Memory B cell (primary cell): ENCODE measurements around the gene ZBTB49.
"Not testable (repeated sequence)": the region's sequence is repeated elsewhere in the genome, so short reads cannot be mapped to it uniquely, and the experiment has no call there.

Experiments
- ATAC-seq: fragments of 150-1000 bp; cut with Tn5 transposase; 2 replicates; pipeline ENCODE4 v1.10.0; 2021; ENCODE audit warnings: low read depth, mild to moderate bottlenecking, moderate library complexity
- DNase-seq, 2 donors: peaks; one replicate each; pipeline ENCODE4 v3.0.0; 2022; ENCODE audit warnings: low spot score in 2 of 2
- H3K27ac Mint-ChIP-seq: one replicate; pipeline ENCODE4 v1.8.0; 2022; ENCODE audit warnings: mild to moderate bottlenecking, moderate library complexity, mixed read lengths
- H3K27me3 Mint-ChIP-seq: one replicate; pipeline ENCODE4 v1.8.0; 2022; ENCODE audit warnings: mixed read lengths
- H3K36me3 Mint-ChIP-seq: one replicate; pipeline ENCODE4 v1.8.0; 2022; ENCODE audit warnings: mild to moderate bottlenecking, mixed read lengths
- H3K4me1 Mint-ChIP-seq: one replicate; pipeline ENCODE4 v1.8.0; 2022; ENCODE audit warnings: mixed read lengths
- H3K4me3 Mint-ChIP-seq: one replicate; pipeline ENCODE4 v1.8.0; 2022; ENCODE audit warnings: mild to moderate bottlenecking, moderate library complexity, mixed read lengths
- H3K9me3 Mint-ChIP-seq: one replicate; pipeline ENCODE4 v1.8.0; 2022; ENCODE audit warnings: mixed read lengths

The ZBTB49 gene

DNA sequence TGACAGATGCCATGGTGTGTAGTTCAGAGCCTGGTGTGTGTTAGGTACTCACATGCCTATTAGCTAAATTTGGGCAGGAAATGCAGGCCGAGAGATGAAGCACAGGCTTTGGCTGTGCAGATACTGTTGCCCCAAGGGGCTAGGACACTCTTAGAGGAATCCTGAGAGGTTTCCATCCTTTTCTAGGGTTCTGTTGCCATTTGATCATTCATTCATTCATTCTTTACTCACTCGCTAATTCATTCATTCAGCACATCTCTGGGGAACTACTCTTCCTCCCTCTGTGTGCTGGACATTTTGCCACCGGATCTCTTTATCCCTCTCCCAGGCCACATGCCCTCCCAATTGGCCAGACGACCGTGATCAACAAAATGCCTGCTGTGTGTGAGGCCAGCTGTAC is 53.0 kb downstream of the ZBTB49 start:
- Mint-ChIP-seq H3K4me3 (no peak overlapping the region), H3K27me3 (peaks cover 5% of the 10 kb centered on the region), H3K9me3 (no peaks in the 10 kb centered on the region), H3K36me3 (no peaks in the 10 kb centered on the region), H3K4me1 (peaks cover 26% of the 10 kb centered on the region), H3K27ac (no peak overlapping the region)
- no peak for DNase-seq
- ATAC-seq, result no peak

DNA sequence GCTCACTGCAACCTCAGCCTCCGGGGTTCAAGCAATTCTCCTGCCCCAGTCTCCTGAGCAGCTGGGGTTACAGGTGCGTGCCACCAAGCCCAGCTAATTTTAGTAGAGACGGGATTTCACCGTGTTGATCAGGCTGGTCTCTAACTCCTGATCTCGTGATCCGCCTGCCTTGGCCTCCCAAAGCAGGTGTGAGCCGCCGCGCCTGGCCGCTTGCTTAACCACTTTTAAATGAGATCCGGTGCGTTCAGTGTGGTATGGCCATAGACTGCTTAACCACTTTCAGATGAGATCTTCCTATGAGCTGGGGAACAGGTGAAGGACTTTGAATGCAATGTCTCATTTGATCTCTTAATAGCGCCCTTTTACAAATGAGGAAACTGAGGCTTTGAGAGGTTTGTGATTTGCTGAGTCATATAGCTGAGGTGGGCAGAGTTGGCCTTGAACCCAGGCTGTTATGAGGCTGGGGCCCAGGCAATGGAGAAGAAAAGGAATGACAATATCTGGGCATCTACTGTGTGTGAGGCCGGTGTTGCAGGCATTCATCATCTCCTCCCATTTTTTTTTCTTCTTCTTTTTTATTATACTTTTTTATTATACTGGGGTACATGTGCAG is 55.0 kb downstream of the ZBTB49 start:
- H3K27me3 Mint-ChIP-seq, result peaks cover 9% of the 10 kb centered on the region
- no peaks in the 10 kb centered on the region for H3K36me3 Mint-ChIP-seq
- peak overlapping the region; percentile 66 for H3K27ac Mint-ChIP-seq
- ATAC-seq (peak; percentile 94), DNase-seq (peak; percentile 42 to 62)
- H3K9me3 Mint-ChIP-seq, result no peaks in the 10 kb centered on the region
- peaks cover 32% of the 10 kb centered on the region for H3K4me1 Mint-ChIP-seq
- peak overlapping the region; percentile 55 for H3K4me3 Mint-ChIP-seq

DNA sequence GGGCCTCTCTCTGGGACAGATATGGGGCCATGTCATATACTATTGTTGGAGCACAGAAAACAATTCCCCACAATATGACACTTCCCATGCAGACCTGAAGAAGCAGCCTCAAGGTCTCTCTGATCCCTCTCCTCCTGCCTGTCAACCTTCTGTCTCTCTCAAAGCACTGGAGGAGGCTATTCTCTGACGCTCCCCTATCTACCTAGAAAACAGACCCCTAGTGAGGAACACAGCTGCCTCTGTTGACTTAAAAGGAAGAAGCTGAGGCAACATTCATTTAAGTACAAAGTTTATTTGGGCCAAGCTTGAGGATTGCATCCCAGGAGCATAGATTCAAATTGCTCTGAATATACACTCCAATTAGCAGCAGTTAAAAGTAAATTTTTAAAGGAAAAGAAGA is 57.5 kb downstream of the ZBTB49 start:
- ATAC-seq (no peak), DNase-seq (no peak)
- no peak overlapping the region for H3K4me3 Mint-ChIP-seq
- H3K27me3 Mint-ChIP-seq, result peaks cover 9% of the 10 kb centered on the region
- peaks cover 30% of the 10 kb centered on the region for H3K4me1 Mint-ChIP-seq
- no peaks in the 10 kb centered on the region for H3K36me3 Mint-ChIP-seq
- no peak overlapping the region for H3K27ac Mint-ChIP-seq
- no peaks in the 10 kb centered on the region for H3K9me3 Mint-ChIP-seq

DNA sequence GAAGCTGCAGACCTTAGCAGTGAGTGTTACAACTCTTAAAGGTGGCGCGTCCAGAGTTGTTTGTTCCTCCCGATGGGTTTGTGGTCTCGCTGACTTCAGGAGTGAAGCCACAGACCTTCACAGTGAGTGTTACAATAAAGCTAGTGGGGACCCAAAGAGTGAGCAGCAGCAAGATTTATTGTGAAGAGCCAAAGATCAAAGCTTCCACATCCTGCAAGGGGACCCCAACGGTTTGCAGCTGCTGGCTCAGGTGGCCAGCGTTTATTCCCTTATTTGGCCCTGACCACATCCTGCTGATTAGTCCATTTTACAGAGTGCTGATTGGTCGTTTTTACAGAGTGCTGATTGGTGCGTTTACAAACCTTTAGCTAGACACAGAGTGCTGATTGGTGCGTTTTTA is 58.5 kb downstream of the ZBTB49 start:
- H3K36me3 Mint-ChIP-seq, H3K4me3 Mint-ChIP-seq, ATAC-seq, DNase-seq, H3K9me3 Mint-ChIP-seq, H3K27ac Mint-ChIP-seq: not testable (repeated sequence)
- Mint-ChIP-seq H3K4me1 (peaks cover 26% of the 10 kb centered on the region), H3K27me3 (peaks cover 11% of the 10 kb centered on the region)

DNA sequence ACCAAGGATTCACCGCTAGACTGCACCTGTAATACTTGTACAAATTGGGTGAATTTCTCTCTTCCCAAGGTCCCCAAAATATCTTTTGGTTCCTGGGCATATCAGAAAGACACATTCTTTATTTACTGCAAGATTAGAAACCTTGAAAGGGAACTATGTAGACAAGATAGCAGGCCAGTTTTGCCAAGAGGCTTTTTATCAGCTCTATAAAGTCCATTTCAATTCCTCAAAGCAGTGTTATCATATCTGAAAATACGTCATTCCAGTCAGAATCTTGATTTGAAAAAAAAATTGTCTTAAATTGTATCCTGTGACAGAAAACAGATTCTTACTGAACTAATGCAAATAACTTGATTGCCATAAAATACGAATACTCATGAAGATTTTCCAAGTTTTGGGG is 59.8 kb downstream of the ZBTB49 start:
- Mint-ChIP-seq H3K4me1 (peaks cover 18% of the 10 kb centered on the region), H3K4me3 (no peak overlapping the region), H3K9me3 (no peaks in the 10 kb centered on the region), H3K27ac (no peak overlapping the region), H3K27me3 (peaks cover 13% of the 10 kb centered on the region), H3K36me3 (no peaks in the 10 kb centered on the region)
- DNase-seq, result no peak
- ATAC-seq, result no peak

DNA sequence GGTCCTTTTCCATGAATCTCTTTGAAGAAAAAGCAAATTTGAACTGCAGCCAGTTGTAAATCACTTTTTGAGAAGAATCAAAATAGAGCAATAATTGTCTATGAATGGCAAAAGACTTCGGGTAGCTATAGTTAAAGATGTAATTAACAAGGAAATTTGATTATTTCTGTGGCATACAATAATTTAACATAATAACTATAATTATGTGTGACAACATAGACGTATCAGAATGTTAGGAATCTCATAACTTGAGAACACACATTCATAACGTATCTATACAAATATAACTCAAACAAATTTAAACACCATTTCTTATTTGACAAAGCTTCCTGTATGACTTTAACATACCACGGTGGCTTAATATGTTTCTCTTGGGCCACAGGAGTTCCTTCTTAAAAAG is 60.9 kb downstream of the ZBTB49 start:
- Mint-ChIP-seq H3K27me3 (peaks cover 14% of the 10 kb centered on the region), H3K9me3 (no peaks in the 10 kb centered on the region), H3K27ac (no peak overlapping the region), H3K4me1 (peaks cover 8% of the 10 kb centered on the region), H3K4me3 (no peak overlapping the region), H3K36me3 (no peaks in the 10 kb centered on the region)
- DNase-seq (no peak), ATAC-seq (no peak)

DNA sequence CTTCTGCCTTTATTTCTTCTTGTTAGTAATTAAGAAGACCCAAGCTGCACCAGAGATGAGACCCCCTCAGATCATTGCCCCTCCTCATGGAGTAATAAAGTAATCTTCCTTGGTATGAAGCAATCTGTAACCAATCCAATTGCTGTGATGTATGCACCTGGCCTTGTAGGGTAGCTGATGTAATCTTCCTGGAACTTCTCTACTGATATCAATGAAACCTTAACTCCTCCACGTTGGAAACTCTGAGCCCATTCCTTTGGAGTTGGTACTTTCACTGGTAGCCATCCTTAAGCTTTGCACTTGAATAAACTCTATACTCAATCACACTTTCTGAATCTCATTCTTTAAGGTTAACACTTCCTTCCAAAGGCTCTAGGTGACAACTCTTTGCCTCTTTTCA is 65.3 kb downstream of the ZBTB49 start:
- H3K27ac Mint-ChIP-seq, result no peak overlapping the region
- H3K36me3 Mint-ChIP-seq, result no peaks in the 10 kb centered on the region
- H3K9me3 Mint-ChIP-seq, result no peaks in the 10 kb centered on the region
- DNase-seq, result no peak
- H3K4me1 Mint-ChIP-seq, result no peaks in the 10 kb centered on the region
- H3K27me3 Mint-ChIP-seq, result peaks cover 22% of the 10 kb centered on the region
- H3K4me3 Mint-ChIP-seq, result no peak overlapping the region
- no peak for ATAC-seq

DNA sequence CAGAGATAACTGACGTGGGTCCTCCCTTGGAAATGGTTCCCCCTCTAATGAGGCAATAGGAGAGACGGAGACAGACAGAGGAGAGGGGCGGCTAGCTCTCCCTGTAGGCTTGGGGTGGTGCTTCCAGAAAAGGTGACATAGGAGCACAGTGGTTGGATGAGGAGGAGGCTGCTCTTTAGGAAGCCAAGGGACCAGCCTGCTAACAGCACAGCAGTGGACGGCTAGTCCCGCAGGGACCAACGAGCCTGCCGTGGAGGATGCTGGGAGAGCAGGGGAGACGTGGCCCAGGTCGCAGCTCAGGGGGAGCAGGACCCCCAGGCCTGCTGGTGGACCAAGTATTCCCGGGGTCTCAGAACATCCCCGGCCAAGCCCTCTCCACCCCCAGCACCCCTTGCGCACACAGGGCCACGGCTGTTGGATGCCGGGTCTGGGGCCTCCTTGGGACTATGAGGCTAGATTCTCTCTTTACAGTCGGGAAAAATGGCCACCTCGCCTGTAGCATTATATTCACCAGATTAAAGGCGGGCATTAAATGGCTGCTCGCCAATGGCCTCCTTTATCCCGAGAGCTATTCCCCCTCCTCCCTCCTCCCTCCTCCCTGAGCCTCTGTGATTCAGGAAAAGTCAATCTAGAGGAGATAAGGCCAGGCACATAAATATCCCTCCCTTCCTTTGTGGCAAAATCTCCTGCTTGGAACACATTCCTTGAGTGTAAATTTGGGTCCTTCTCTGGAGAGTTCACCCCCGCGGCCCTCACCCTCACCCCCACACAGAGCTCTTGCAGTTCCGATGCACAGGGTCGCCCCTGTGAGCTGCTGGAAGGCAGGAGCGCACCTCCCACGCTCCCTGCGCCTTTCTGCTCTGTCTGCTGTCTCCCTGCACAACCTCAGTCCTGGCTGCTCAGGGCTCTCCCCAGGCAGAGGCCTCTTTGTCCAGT is 66.3 kb downstream of the ZBTB49 start:
- DNase-seq, result no peak
- Mint-ChIP-seq H3K4me1 (no peaks in the 10 kb centered on the region), H3K4me3 (no peak overlapping the region), H3K36me3 (no peaks in the 10 kb centered on the region), H3K27ac (no peak overlapping the region), H3K9me3 (no peaks in the 10 kb centered on the region), H3K27me3 (peaks cover 27% of the 10 kb centered on the region)
- ATAC-seq, result no peak

DNA sequence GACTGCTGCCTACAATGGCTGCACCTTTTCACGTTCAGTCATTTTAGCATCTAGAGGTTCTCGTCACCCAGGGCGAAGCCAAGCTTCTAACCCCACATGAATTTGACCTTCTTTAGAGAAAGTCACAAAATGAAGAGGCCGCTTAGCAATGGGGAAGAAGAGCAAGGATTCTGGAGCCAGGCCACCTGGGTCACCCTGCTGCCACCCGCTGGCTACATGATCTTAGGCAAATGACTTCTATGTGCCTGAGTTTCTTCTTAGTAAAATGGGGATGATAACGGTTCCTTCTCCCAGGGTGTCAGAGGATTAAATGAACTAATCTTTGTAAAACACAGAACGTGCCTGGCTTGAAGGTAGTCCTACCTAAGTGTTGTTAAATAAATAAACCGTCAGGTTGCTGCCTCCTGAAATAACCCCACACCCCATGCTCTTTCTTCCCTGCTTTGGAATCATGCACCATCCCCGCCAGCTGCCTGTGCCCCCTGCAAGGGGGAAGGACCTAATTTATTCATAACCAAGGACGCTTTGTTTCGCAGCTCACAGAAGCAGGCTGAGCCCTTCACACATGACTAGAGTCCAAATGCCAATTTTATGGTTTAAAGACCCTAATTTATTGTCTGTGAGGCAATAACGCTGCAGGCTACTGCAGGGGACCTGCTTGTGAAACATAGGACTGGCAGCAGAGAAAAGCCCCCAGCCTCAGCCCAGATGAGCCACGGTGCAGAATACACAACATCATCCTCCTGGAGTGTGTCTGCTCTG is 68.2 kb downstream of the ZBTB49 start:
- H3K27me3 Mint-ChIP-seq, result peaks cover 34% of the 10 kb centered on the region
- H3K4me1 Mint-ChIP-seq, result no peaks in the 10 kb centered on the region
- DNase-seq, result no peak
- no peak overlapping the region for H3K4me3 Mint-ChIP-seq
- peaks cover 1% of the 10 kb centered on the region for H3K36me3 Mint-ChIP-seq
- no peak for ATAC-seq
- H3K27ac Mint-ChIP-seq, result no peak overlapping the region
- H3K9me3 Mint-ChIP-seq, result no peaks in the 10 kb centered on the region

DNA sequence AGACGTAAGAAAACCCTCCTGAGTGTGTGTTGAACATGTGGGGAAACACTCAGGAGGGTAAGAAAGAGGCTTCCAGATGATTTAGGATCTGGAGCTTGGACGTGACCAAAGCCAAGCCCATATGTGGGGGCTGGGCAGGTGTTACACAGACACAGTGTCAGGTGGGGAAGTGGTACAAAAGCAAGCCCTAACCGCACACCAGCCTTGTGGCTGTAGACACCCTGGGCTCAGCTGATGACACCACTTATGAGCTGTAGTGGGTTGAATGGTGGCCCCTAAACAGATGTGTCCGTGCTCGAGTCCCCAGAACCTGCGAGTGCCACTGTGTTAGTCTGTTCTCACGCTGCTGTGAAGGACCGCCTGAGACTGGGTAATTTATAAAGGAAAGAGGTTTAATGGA is 71.8 kb downstream of the ZBTB49 start:
- H3K9me3 Mint-ChIP-seq, result peaks cover 5% of the 10 kb centered on the region
- H3K27me3 Mint-ChIP-seq, result peaks cover 38% of the 10 kb centered on the region
- no peak for ATAC-seq
- peaks cover 1% of the 10 kb centered on the region for H3K36me3 Mint-ChIP-seq
- no peaks in the 10 kb centered on the region for H3K4me1 Mint-ChIP-seq
- DNase-seq, result no peak
- no peak overlapping the region for H3K27ac Mint-ChIP-seq
- H3K4me3 Mint-ChIP-seq, result no peak overlapping the region

DNA sequence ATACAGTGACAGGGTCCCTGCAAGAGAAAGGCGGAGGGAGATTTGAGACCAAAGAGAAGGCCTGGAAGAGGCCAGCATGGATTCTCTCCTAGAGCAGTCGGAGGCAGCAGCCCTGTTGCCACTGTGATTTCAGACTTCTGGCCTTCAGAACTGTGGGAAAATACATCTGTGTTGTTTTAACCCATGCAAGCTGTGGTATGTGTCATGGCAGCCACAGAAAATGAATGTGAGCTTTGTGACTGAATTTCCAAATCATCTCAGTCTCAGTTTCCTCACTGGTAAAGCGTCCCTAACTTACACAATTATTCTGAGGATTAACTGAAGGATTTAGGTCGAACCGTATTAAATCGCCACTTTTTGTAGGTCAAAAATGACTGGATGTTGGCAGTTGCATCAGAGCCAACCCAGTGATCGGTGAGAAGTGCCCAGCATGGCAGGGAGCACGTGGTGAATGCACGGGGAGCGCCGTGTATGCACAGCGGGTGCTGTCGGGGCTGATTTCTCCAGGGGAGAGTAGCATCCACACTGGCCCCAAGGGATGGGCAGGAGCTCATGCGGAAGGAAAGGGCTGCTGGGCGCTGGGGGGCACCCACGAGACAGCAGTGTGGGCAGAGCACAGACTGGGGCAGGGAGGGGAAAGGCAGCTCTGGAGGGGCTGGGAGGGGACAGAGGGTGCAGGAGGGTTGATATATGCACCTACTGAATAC is 73.1 kb downstream of the ZBTB49 start:
- H3K4me3 Mint-ChIP-seq, result no peak overlapping the region
- DNase-seq (no peak), ATAC-seq (no peak)
- peaks cover 5% of the 10 kb centered on the region for H3K9me3 Mint-ChIP-seq
- no peak overlapping the region for H3K27ac Mint-ChIP-seq
- H3K27me3 Mint-ChIP-seq, result peaks cover 33% of the 10 kb centered on the region
- peaks cover 1% of the 10 kb centered on the region for H3K36me3 Mint-ChIP-seq
- H3K4me1 Mint-ChIP-seq, result no peaks in the 10 kb centered on the region

DNA sequence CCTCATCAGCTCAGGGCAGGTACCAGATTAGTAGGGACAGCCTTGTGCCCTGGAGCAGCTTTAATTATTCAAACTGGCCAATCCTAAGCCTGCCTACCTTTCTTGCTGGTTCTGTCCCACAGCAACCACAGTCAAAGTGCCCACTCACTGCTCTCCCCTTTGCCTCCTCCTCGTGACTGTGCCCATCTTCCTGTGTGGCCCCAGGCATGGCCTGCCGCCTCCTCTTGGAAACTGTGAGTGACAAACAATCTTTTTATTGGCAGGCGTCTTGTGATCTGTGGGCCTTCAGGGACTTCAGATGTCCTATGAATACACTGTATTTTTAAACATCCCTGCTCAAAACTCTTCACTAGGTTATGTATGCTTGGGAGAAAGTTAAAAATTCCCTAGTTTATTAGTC is 74.0 kb downstream of the ZBTB49 start:
- no peak overlapping the region for H3K4me3 Mint-ChIP-seq
- no peak overlapping the region for H3K27ac Mint-ChIP-seq
- H3K4me1 Mint-ChIP-seq, result no peaks in the 10 kb centered on the region
- H3K9me3 Mint-ChIP-seq, result peaks cover 5% of the 10 kb centered on the region
- no peak for ATAC-seq
- peaks cover 1% of the 10 kb centered on the region for H3K36me3 Mint-ChIP-seq
- no peak for DNase-seq
- peaks cover 27% of the 10 kb centered on the region for H3K27me3 Mint-ChIP-seq

DNA sequence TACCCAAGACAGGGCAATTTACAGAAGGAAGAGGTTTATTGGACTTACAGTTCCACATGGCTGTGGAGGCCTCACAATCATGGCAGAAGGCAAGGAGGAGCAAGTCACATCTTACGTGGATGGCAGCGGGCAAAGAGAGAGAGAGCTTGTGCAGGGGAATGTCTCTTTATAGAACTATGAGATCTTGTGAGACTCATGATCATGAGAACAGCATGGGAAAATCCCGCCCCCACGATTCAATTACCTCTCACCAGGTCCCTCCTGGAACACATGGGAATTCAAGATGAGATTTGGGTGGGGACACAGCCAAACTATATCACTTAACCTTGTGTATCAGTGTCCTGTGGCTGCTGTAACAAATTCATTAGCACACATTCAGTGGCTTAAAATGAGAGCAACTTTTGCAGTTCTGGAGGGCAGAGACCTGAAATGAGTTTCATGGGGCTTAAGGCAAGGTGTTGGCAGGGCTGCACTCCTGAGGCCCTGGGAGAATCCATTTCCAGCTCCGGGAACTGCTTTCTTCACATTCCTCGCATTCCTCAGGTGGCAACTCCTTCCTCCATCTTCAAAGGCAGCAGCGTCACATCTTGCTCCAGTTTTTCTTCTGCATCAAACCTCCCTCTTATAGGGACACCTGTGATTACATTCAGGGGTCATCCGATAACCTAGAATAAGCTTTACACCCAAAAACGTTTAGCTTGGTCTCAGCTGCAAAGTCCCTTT is 74.6 kb downstream of the ZBTB49 start:
- Mint-ChIP-seq H3K4me1 (no peaks in the 10 kb centered on the region), H3K4me3 (no peak overlapping the region), H3K27me3 (peaks cover 29% of the 10 kb centered on the region), H3K36me3 (peaks cover 1% of the 10 kb centered on the region), H3K27ac (no peak overlapping the region), H3K9me3 (peaks cover 5% of the 10 kb centered on the region)
- ATAC-seq (no peak), DNase-seq (no peak)
